Measurements from ENCODE around the gene LRRC8B. TPM values are rescaled to one million over a fixed set of nuclear protein-coding genes. Genes with fewer than 3 reads are reported as not detected.

Gene LRRC8B
- total and polyA plus RNA-seq, 9 of the 15 experiments (the other 6 are each of a cell fraction or from before 2014, with no cell fraction given), result 4.3 to 43.7 (median 14.4) TPM

DNA sequence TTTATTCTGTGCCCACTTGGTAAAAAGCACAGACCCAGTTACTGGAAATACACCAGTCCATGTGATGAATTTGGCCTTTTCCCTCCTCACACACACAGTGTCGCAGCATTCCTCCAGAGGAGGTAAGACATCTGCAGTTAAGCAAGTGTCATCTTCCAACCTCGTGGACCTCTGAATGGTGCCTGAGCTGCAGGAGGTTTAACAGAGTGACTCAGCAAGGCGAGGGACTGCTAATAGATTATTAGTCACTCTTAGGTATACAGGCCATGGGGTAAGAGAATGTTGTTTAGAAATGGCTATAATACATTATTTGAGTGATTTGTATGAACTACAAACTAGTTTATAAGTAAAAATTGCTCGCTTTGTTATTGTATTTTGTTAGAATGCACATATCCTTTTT, 8.6 kb upstream of the LRRC8B start (continued):
- TF ChIP-seq, protein P1, sequence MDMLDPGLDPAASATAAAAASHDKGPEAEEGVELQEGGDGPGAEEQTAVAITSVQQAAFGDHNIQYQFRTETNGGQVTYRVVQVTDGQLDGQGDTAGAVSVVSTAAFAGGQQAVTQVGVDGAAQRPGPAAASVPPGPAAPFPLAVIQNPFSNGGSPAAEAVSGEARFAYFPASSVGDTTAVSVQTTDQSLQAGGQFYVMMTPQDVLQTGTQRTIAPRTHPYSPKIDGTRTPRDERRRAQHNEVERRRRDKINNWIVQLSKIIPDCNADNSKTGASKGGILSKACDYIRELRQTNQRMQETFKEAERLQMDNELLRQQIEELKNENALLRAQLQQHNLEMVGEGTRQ (CRISPR knock-in tag; IDR thresholded peaks at IDR 0.05), result no peak
- TF ChIP-seq RFX1 (IDR thresholded peaks at IDR 0.05) (no peak), EP400 (IDR thresholded peaks at IDR 0.05) (0 out of 2 replicates have a peak, but pooled peaks have one; percentile 19), BRD9 (IDR thresholded peaks at IDR 0.05; ENCODE audit: low read depth, partially characterized antibody) (no peak), NR2F6 (CRISPR knock-in tag; IDR thresholded peaks at IDR 0.05) (no peak), EWSR1 (IDR thresholded peaks at IDR 0.05; ENCODE audit: borderline replicate concordance, low read depth, partially characterized antibody) (no peak), BRCA1 (IDR thresholded peaks at IDR 0.05) (no peak), BRCA1 (CRISPR knock-in tag; IDR thresholded peaks at IDR 0.05) (no peak), ZNF445 (CRISPR knock-in tag; IDR thresholded peaks at IDR 0.05; ENCODE audit: low read depth) (no peak), RBM34 (IDR thresholded peaks at IDR 0.05; ENCODE audit: borderline replicate concordance, insufficient read depth, low read length) (no peak), BACH1 (tag; IDR thresholded peaks at IDR 0.05) (peak; percentile 61; the same call in 1 of the 2 replicates), FOXJ2 (tag; IDR thresholded peaks at IDR 0.05) (no peak), ZKSCAN3 (CRISPR knock-in tag; IDR thresholded peaks at IDR 0.05) (no peak), KAT8 (IDR thresholded peaks at IDR 0.05; ENCODE audit: low read depth) (no peak), JUN (IDR thresholded peaks at IDR 0.05; ENCODE audit: borderline replicate concordance, low read depth, low read length) (0 out of 2 replicates have a peak, but pooled peaks have one; percentile 53), JUN (CRISPR knock-in tag; IDR thresholded peaks at IDR 0.05; ENCODE audit: borderline replicate concordance) (no peak), DMBX1 (CRISPR knock-in tag; IDR thresholded peaks at IDR 0.05; ENCODE audit: borderline replicate concordance) (no peak), MAFG (tag; conservative IDR thresholded peaks at IDR 0.05) (peak; percentile 67; the same call in 1 of the 2 replicates), MAFK (IDR thresholded peaks at IDR 0.05; ENCODE audit: low read length) (peak; percentile 75), CBX8 (IDR thresholded peaks at IDR 0.05; ENCODE audit: borderline replicate concordance, extremely low read depth, low read depth, low read length, poor library complexity, severe bottlenecking) (no peak), NR2C1 (IDR thresholded peaks at IDR 0.05) (no peak), NR2C1 (tag; IDR thresholded peaks at IDR 0.05) (no peak), FOXA1 (IDR thresholded peaks at IDR 0.05; ENCODE audit: borderline replicate concordance) (no peak), GTF2A2 (tag; IDR thresholded peaks at IDR 0.05) (no peak), DACH1 (IDR thresholded peaks at IDR 0.05; ENCODE audit: partially characterized antibody) (peak; percentile 64), SP2 (IDR thresholded peaks at IDR 0.05; ENCODE audit: extremely low read depth, low read depth, low read length, poor library complexity, severe bottlenecking) (no peak), FOXJ3 (CRISPR knock-in tag; IDR thresholded peaks at IDR 0.05) (no peak)
- TF ChIP-seq, protein P2, sequence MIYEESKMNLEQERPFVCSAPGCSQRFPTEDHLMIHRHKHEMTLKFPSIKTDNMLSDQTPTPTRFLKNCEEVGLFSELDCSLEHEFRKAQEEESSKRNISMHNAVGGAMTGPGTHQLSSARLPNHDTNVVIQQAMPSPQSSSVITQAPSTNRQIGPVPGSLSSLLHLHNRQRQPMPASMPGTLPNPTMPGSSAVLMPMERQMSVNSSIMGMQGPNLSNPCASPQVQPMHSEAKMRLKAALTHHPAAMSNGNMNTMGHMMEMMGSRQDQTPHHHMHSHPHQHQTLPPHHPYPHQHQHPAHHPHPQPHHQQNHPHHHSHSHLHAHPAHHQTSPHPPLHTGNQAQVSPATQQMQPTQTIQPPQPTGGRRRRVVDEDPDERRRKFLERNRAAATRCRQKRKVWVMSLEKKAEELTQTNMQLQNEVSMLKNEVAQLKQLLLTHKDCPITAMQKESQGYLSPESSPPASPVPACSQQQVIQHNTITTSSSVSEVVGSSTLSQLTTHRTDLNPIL (CRISPR knock-in tag; IDR thresholded peaks at IDR 0.05), result no peak
- TF ChIP-seq, protein P3, sequence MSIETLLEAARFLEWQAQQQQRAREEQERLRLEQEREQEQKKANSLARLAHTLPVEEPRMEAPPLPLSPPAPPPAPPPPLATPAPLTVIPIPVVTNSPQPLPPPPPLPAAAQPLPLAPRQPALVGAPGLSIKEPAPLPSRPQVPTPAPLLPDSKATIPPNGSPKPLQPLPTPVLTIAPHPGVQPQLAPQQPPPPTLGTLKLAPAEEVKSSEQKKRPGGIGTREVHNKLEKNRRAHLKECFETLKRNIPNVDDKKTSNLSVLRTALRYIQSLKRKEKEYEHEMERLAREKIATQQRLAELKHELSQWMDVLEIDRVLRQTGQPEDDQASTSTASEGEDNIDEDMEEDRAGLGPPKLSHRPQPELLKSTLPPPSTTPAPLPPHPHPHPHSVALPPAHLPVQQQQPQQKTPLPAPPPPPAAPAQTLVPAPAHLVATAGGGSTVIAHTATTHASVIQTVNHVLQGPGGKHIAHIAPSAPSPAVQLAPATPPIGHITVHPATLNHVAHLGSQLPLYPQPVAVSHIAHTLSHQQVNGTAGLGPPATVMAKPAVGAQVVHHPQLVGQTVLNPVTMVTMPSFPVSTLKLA (conservative IDR thresholded peaks at IDR 0.05), result peak in 1 of 2 experiments; percentile 59; a peak in 1 of 4 replicates
